Stimulated activated CD4-positive, alpha-beta T cell treated with anti-CD3 and anti-CD28 coated beads, Interleukin-1b, Interleukin-23, amount 100 ng/mL, for 48 hours (primary cell): ENCODE data around the gene IQCM.

ENCODE experiments used
- DNase-seq: peaks from one replicate; pipeline ENCODE4 v3.0.0-alpha.2; 2020

Gene IQCM

DNA sequence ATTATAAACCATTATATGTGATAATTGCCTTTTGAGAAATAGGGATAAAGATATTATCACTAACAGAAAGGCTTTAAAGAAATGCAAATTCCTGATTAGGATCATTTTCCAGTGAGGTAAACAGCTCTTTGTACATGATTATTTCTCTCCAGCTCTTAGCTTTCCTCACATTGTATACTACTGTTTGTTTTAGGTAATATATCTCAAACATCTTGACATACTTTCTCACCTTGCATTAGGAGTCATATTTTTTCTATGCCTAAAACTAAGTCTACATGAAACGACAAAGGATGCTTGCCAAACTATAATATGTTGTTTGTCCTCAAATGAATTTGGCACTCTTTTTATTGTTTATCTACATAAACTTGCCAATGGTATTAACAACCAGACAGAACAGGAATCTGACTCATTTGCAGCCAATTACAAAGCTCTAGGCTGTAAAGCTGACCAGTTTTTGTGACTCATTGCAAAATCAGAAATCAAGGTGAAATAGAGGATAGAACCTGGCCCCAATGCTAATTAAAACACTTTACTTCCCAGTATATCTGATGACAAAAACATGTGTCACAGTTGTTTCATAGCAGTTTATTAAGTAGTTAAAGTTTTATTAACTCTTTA, 107.0 kb downstream of the IQCM start:
- no peak for DNase-seq

GRCh38 chr4:149707862-149708261, 107.8 kb downstream of the IQCM start:
- DNase-seq, result no peak

DNA sequence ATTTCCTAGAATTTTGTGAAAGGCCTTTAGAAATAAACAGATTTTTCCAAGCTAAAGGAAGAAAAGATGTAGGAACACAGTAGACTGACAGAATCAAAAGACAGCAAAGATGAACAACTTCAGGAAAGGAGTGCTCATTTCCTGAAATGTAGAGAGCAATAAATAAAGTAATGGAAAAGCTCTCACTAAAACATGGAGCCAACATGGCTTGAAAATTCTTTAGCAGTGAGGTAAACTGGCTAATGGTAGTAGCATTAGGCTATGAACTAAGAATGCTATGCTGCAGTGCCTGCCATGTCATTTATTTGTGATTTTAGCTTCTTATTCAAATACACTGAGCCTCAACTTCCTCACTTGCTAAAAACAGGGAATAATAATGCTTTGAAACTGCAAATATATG, 108.7 kb downstream of the IQCM start:
- DNase-seq, result no peak

DNA sequence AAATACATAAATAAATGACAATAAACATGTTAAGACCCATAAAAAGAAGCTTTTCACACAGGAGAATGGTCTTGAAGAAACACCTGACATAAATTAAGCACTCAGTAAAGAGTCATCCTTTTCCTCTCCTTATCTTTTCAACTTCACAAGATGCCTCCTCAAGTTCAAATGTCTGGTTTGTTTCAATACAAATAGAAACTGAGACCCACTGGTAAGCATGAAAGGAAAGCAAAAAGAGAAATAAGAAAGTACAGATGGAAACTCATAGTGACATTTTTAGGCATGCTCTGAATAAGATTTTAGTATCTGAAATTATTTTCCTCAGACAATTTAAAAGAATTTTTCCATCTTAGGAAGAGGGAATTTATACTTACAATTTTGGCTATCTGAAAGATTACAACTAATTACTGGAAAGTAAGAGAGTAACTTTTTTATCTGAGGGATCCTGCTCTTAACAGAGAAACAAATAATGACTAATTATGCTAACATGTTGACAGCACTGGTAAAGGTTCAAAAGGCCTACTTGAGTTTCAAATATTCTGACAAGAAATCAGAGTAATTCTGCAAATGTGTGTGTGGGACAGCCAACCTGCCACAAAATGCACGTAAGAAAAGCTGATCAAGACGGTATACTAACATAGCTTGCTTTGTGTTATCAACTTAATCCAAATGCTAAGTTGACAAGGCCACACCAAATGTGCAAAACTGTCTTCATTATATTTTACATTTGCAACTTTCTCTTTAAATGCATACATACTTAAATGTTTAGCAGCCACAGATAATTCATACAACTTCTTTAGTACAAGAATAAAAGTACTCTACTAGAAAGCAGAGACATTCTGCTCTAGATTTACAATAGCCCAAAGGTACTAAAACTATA, 113.0 kb downstream of the IQCM start:
- DNase-seq, result no peak

- DNase-seq, result no peak
These were observed 114.0 kb downstream of the IQCM start for GRCh38 chr4:149701435-149702156.

DNA sequence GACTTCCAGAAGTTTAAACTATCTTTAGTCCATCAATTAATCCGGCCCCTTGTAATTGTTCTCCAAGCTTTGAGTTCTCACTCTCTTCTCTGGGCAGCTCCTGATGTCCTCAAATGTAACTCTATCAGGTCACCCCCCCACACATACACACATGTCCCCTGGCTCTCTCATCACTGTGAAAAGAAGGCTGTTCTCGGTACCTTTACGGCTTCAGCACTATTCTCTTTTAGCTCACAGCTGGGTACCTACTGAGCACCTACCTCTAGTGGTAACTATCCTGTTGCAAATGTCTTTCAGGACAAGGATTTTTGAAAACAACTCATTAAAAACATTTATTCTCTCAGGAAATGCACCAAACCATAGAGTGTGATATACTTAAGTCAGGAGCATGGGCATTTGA, 115.4 kb downstream of the IQCM start:
- DNase-seq, result no peak

GRCh38 chr4:149699642-149700041, 116.0 kb downstream of the IQCM start:
- DNase-seq, result no peak

GRCh38 chr4:149690726-149691125, 124.9 kb downstream of the IQCM start:
- no peak for DNase-seq

DNA sequence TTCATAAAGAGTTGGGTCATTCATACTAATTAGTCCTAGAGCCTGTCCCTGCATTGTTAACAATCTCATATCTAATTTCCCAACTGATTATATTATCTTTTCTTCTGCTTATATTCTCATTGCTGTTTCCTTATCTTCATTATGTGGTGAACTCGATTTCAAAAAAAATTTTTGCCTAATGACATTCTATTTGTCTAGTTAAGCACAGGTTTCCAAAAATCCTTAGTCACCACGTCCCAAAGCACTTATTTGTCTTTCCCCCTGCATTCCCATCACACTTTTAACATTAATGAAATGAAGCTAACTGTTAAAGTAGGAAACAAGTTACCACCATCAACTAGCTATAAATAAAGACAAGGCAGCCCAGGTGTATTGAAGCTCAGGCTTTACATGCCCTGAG, 131.1 kb downstream of the IQCM start:
- DNase-seq, result no peak

DNA sequence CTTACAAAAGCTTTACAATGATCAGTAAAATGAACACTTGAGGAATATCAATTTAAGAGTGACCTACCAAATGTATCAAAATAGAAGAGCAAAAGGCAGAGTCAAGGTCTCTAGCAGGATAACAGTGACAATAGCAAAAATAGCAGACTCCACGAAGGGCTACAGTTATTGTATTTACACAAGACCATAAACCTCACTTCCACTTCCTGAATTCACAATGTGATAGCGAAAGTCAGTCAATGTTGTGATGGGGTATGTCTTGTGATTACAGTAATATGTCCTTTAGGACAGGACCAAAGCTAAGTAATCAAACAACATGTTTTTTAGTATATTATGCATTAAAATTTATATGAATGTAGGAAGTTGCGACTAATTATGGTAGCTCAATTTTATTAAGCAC, 139.6 kb downstream of the IQCM start:
- no peak for DNase-seq

GRCh38 chr4:149645790-149646189, 169.9 kb downstream of the IQCM start:
- DNase-seq, result no peak

- no peak for DNase-seq
These were observed 177.6 kb downstream of the IQCM start for GRCh38 chr4:149638073-149638472.

GRCh38 chr4:149634368-149634767, 181.3 kb downstream of the IQCM start:
- DNase-seq, result no peak

DNA sequence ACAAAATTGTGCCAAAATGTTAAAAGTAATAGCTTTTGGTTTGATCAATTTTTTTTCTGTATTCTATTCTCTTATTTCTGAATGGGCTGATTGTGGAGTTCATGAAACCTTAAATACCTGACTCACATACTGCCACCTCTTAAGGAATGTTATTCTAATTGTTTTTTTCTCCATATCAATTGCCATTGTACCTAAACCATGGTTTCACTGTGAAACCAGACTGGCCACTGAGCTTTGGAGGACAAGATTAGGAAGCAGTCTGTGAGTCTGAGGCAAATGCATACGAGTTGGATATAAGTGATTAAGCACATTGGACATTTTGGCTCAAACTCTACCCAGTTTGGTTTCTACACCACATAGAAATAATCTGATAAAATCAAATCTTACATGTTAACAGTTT, 184.0 kb downstream of the IQCM start:
- DNase-seq, result no peak

DNA sequence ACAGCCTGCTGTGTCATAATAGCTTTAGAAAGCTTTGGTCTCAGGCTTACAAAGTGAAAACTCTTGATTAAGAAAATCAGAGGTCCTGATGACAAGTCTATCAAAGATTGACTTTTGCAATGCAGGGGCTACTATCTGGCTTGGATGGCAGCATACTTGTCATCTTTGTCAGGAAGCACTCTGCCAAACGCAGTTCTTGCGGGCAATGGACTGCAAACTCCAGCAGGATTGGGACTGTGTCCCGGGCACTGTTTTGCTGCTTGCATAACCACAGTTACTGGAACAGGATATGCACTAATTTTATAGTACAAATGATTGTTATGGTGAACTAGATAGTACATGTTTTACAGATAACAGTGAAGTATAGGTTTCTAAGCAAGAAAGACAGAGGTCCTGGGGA, 185.6 kb downstream of the IQCM start:
- no peak for DNase-seq

DNA sequence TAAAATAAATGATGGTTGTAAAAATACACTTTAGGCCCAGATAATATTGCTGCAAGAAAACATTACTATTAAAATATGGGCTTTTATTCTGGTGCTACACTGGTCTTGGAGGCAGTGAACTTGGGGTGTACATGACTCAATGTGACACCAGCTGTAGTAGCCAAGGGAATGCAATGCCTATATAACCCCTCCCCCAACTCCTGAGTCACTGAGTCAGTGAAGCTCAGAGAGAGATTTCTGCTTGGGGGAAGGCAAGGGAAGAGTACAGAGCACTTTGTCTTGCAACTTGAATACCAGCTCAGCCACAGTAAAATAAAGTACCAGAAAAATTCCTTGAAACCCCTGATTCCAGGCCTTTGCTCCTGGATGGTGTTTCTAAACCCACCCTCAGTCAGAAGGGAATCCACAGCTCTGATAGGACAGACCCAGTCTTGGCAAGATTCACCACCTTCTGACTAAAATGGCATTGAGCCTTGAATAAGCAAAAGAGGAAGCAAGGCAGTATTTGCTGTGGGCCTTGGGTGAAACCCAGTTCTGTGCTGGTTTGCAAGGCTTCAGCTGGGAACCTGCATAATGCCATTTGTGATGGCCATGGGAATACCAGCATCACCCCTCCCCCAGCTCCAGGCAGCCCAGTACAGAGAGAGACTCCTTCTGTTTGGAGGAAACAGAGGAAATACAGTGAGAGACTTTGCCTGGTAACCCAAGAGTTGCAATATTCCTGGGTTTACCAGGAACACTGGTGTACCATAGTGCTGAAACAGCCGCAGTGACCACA, 209.9 kb downstream of the IQCM start:
- no peak for DNase-seq

DNA sequence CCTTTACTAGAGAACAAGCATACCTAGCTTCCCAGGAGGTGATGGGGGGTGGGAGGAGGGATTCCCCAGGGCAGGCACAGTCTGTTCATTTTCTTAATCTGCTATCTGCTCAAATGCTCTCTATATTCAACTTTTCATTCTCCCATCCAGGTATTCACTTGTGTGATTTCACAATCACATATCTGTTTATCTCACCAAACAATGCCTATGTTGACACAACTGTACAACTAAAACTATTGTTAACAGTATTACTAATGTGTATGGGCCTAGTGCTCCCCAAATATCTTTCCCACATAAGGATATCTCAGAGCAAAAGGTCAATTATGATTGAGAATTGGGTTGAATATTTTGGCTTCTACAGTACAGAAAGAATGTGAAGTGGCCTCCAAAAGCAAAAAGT, 210.8 kb downstream of the IQCM start:
- no peak for DNase-seq

DNA sequence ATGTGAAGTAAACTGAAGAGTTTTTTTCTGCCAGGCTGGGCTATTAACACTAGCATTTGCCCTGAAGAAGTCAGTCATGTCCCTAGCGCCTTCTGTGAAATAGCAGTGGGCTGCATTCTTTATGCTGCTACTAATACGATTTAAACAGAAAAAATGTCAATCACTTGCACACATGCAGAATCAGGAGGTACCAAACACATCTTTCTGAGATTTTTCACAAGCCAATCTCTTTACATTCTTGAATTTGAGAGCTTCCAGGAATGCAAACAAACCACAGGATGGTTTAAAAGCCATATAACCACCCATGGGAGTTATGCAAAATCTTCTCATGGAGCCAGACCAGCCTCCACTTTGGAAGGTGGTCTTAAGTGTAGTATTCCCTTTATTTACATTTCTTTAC, 220.1 kb downstream of the IQCM start:
- DNase-seq, result no peak

DNA sequence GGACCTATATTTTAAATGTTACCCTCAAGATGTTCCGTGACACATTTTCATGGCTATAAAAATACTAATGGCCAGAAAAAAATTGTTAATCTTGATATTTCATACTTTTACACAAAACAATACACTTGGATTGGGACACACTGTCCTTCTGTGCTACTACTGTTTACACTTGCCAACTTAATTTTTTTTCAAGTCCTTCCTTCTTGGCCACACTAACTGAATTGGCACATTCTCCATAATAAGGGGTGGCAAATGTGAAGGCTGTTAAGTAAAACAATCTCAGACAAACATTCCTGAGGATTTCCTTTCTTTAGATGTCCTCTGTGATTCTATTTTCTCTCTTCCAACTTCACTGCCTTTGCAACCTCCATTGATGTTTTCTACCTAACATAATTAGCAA, 225.8 kb downstream of the IQCM start:
- DNase-seq, result no peak

- DNase-seq, result no peak
These were observed 230.9 kb downstream of the IQCM start for GRCh38 chr4:149584722-149585121.

- no peak for DNase-seq
These were observed 240.7 kb downstream of the IQCM start for GRCh38 chr4:149574971-149575370.

GRCh38 chr4:149572716-149573115, 242.9 kb downstream of the IQCM start:
- no peak for DNase-seq

GRCh38 chr4:149555799-149556198, 259.8 kb downstream of the IQCM start:
- DNase-seq, result no peak
